Fibroblast of mammary gland (primary cell): Measurements from ENCODE around the gene CEP350.

Experiments used
- DNase-seq: peaks from one replicate; pipeline ENCODE4 v3.0.0-alpha.2; 2010; ENCODE audit warnings: low read depth
- H3K4me3 ChIP-seq: 2 replicates; pipeline ENCODE4 v1.5.1; 2011; ENCODE audit warnings: low read depth, mild to moderate bottlenecking, low read length, moderate library complexity; ENCODE audit not compliant: control insufficient read depth
- CTCF ChIP-seq: conservative IDR thresholded peaks from 2 replicates; pipeline ENCODE4 v1.5.1; 2011; ENCODE audit warnings: low read depth, low read length, inconsistent platforms; ENCODE audit not compliant: control insufficient read depth, insufficient read depth

Gene CEP350

GRCh38 chr1:180155182-180155682 lies 200.6 kb downstream of the CEP350 start:
- no peak for DNase-seq
- no peak for TF ChIP-seq CTCF
- peak overlapping the region; percentile 77 for H3K4me3 ChIP-seq

- no peak for DNase-seq
- TF ChIP-seq CTCF = no peak
Observed at GRCh38 chr1:180156201-180156600, 201.6 kb downstream of the CEP350 start.

GRCh38 chr1:180156631-180157091 lies 202.1 kb downstream of the CEP350 start:
- H3K4me3 ChIP-seq = no peak overlapping the region
- no peak for TF ChIP-seq CTCF
- peak; percentile 68 for DNase-seq

More at GRCh38 chr1:180156201-180156600, 201.6 kb downstream of the CEP350 start:
- H3K4me3 ChIP-seq = peak overlapping the region; percentile 77

- peak; percentile 56 for DNase-seq
- no peak for TF ChIP-seq CTCF
Observed at GRCh38 chr1:180157108-180157507, 202.5 kb downstream of the CEP350 start.

GRCh38 chr1:180157576-180158057 lies 203.0 kb downstream of the CEP350 start:
- DNase-seq = no peak
- TF ChIP-seq CTCF = no peak
- no peak overlapping the region for H3K4me3 ChIP-seq

More at GRCh38 chr1:180157108-180157507, 202.5 kb downstream of the CEP350 start:
- no peak overlapping the region for H3K4me3 ChIP-seq

DNA sequence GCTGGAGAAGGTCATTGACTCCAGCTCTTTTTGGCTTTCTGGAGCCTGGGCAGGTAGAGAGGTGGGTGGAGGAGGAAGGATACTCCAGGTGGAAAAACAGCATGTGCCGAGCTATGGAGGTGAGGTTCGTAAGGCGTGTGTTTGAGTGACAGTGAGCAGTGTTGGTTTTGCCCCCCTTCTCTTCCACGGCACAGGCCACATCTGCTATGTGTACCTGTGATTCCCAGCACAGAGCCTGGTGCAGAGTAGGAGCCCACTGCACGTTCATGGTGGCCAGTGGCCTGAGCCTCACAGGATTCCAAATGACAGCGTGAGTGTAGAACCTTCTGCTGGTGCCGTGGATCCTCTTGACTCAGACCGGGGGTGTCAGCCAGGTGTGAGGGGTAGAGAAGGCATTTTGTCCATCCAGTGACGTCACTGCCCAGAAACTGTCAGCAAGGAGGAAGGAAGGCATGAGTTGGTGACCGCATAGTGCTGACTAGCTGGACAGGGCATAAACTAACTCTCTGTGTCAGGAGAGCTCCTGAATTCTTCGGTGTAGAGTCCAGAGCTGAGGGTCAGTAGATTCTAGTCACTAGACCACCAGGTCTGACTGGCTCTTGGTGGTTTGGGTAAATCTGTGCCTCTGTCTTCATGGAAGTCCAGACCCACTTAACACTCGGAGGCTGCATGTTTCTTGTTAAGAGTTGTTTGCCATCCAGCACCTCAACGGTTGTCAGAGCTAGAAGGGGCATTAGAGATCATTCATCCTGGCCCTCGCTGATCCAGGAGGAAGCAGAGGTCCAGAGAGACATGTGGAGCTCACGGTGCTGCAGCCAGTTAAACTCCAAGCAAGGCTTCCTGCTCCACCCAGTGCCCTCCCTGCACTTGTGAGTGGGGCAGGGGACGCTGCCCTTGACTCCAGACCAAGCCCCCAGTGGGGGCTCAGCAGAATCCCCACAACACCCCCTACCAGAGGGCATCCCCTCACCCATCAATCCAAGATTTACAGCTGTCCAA lies 203.8 kb downstream of the CEP350 start:
- TF ChIP-seq CTCF = no peak
- no peak for DNase-seq
- H3K4me3 ChIP-seq = no peak overlapping the region
